Left lung (tissue), 10 donors: ENCODE results near the gene STAT4. TPM values are rescaled to one million over a fixed set of nuclear protein-coding genes. Genes with fewer than 3 reads are reported as not detected.

Experiments
- ATAC-seq: fragments of 200-7000 bp; cut with Tn5 transposase; one replicate; pipeline ENCODE4 v1.9.1; 2020; ENCODE audit warnings: moderate library complexity
- DNase-seq, 4 donors: peaks; one replicate each; pipeline ENCODE4 v3.0.0-alpha.2; 2013 to 2020
- H3K27ac ChIP-seq, 2 donors: fragments of 200-600 bp; sonication (generic) in 1 of 2; one replicate each; pipeline versions ENCODE4 v1.5.0 to v1.8.0; 2020 to 2021
- H3K27me3 ChIP-seq, 2 donors: fragments of 200-600 bp; sonication (generic) in 1 of 2; one replicate each; pipeline versions ENCODE4 v1.5.0 to v1.8.0; 2020 to 2021
- H3K36me3 ChIP-seq, 2 donors: fragments of 200-600 bp; sonication (generic) in 1 of 2; one replicate each; pipeline versions ENCODE4 v1.5.0 to v1.8.0; 2020 to 2021
- H3K4me1 ChIP-seq, 2 donors: fragments of 200-600 bp; one replicate each; pipeline ENCODE4 v1.8.0; 2021
- H3K4me3 ChIP-seq, 2 donors: fragments of 200-600 bp; sonication (generic) in 1 of 2; one replicate each; pipeline versions ENCODE4 v1.5.0 to v1.8.0; 2020 to 2021; ENCODE audit warnings: mild to moderate bottlenecking in 1 of 2
- H3K9me3 ChIP-seq, 2 donors: fragments of 200-600 bp; sonication (generic) in 1 of 2; one replicate each; pipeline versions ENCODE4 v1.5.0 to v1.8.0; 2020 to 2021
- CTCF ChIP-seq, 2 donors: fragments of 200-600 bp; sonication (generic) in 1 of 2; IDR thresholded peaks; one replicate each; pipeline versions ENCODE4 v1.5.0 to v1.8.0; 2021; ENCODE audit warnings: antibody characterized with exemption in 2 of 2
- intact Hi-C, 2 donors: fragments of 100-400 bp; cut with DNase I; formaldehyde crosslinking; loops; one replicate each; pipeline versions ENCODE4 v1.11.2 to v1.14.2; 2022
- polyA plus RNA-seq, 6 donors: library from polyadenylated mRNA; unstranded; fragments of 120-200 nt; gene quantifications; one replicate each; pipeline ENCODE4 v1.2.1, GENCODE V29; 2013; ENCODE audit not compliant: insufficient read length in 6 of 6
- total RNA-seq, 2 donors: library from RNA; stranded (reverse); fragmentation: NEBNext Ultra II Directional; extraction: Animal tissue kit (Norgen Biotek cat#: 25700); gene quantifications; one replicate each; pipeline ENCODE4 v1.2.1, GENCODE V29; 2021
- donor health status: DM: no; HTN: yes; CAD: no.
- donor health status: DM: no; HTN: no; CAD: no.

Gene STAT4
- total and polyA plus RNA-seq, 8 donors = 4.4 to 11.5 (median 7.4) TPM

DNA sequence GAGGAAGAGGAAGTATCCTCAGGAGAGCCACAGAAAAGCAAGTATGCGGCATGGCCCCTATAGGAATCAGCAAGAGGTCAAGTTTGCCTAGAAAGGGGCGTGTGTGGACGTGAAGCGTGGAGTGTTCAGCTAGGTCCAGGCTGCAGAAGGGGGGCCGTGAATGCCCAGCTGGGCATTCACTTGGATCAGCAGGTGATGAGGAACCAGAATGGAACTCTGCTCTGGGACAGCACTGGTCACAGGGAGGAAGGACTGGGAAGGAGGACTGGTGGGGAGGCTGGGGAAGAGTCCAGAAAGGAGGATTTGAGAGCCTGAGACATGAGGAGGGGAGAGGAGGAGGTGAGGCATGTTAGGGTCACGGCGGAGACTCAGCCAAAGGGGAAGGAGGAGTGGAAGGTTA lies 156.6 kb downstream of the STAT4 start:
- peaks cover 0 to 7% of the 10 kb centered on the region in 2 donors for H3K4me1 ChIP-seq
- intact Hi-C loops = no loop called here
- ATAC-seq (no peak), DNase-seq (no peak)
- no peak overlapping the region for H3K27ac ChIP-seq
- H3K9me3 ChIP-seq = no peaks in the 10 kb centered on the region
- peaks cover 0 to 100% of the 10 kb centered on the region in 2 donors for H3K36me3 ChIP-seq
- TF ChIP-seq CTCF (IDR thresholded peaks at IDR 0.05) = no peak
- no peaks in the 10 kb centered on the region for H3K27me3 ChIP-seq
- no peak overlapping the region for H3K4me3 ChIP-seq

DNA sequence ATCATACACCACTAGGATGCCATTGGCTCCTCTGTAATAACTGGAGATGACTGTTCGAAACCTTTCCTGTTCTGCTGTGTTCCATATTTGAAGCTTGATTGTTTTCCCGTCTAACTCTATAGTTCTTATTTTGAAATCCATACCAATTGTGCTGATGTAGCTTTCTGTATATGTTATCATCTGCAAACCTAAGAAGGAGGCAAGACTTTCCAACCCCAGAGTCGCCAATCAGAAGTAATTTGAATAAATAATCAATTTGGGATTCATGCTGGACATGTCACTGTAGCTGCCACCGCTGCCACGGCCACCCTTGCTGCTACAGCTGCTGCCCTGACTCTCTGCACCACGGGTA lies 157.5 kb downstream of the STAT4 start:
- TF ChIP-seq CTCF (IDR thresholded peaks at IDR 0.05) = no peak
- intact Hi-C loops = no loop called here
- Histone ChIP-seq H3K4me1 (peaks cover 0 to 7% of the 10 kb centered on the region in 2 donors), H3K27me3 (no peaks in the 10 kb centered on the region), H3K4me3 (no peak overlapping the region), H3K36me3 (peaks cover 0 to 100% of the 10 kb centered on the region in 2 donors), H3K27ac (no peak overlapping the region), H3K9me3 (no peaks in the 10 kb centered on the region)
- DNase-seq = no peak
- no peak for ATAC-seq

DNA sequence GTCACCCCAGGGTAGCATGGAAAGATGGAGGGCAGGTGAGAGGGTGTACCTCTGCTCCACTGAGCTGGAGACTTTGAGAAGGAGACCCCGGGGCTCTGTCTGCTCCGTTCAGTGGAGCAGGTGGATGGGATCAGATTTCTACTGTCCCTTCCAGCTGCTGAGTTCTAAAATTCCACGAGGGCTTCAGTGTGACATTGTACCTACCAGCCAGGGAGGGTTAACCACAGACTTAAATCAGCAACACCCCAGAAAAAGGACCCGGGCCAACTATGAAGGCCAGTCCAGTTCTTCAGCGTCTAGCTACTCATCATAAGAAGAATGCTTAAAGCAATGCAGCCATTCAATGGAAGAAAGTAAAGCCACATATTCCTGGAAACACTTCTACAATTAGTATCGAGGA lies 160.7 kb downstream of the STAT4 start:
- no peak for DNase-seq
- no peak overlapping the region for H3K4me3 ChIP-seq
- no peaks in the 10 kb centered on the region for H3K4me1 ChIP-seq
- TF ChIP-seq CTCF (IDR thresholded peaks at IDR 0.05) = no peak
- no peaks in the 10 kb centered on the region for H3K27me3 ChIP-seq
- no peaks in the 10 kb centered on the region for H3K9me3 ChIP-seq
- intact Hi-C loops = no loop called here
- no peak for ATAC-seq
- peaks cover 0 to 100% of the 10 kb centered on the region in 2 donors for H3K36me3 ChIP-seq
- H3K27ac ChIP-seq = no peak overlapping the region

- ATAC-seq = no peak
- H3K36me3 ChIP-seq = peaks cover 0 to 100% of the 10 kb centered on the region in 2 donors
Observed at GRCh38 chr2:190988910-190989309, 161.9 kb downstream of the STAT4 start.

GRCh38 chr2:190987938-190988337 lies 162.9 kb downstream of the STAT4 start:
- Histone ChIP-seq H3K9me3 (no peaks in the 10 kb centered on the region), H3K27me3 (no peaks in the 10 kb centered on the region), H3K27ac (no peak overlapping the region), H3K4me3 (no peak overlapping the region), H3K36me3 (peaks cover 0 to 100% of the 10 kb centered on the region in 2 donors), H3K4me1 (no peaks in the 10 kb centered on the region)
- DNase-seq (no peak), ATAC-seq (no peak)
- intact Hi-C loops = no loop called here
- no peak for TF ChIP-seq CTCF (IDR thresholded peaks at IDR 0.05)

More at GRCh38 chr2:190988910-190989309, 161.9 kb downstream of the STAT4 start:
- no peak for TF ChIP-seq CTCF (IDR thresholded peaks at IDR 0.05)
- DNase-seq = no peak
- Histone ChIP-seq H3K4me1 (no peaks in the 10 kb centered on the region), H3K4me3 (no peak overlapping the region), H3K9me3 (no peaks in the 10 kb centered on the region), H3K27me3 (no peaks in the 10 kb centered on the region), H3K27ac (no peak overlapping the region)
- intact Hi-C loops = no loop called here
